Measurements from ENCODE around the gene DDC.
A peak's percentile ranks its signal among the peaks of the same experiment; 100 is the strongest.

The DDC gene

DNA sequence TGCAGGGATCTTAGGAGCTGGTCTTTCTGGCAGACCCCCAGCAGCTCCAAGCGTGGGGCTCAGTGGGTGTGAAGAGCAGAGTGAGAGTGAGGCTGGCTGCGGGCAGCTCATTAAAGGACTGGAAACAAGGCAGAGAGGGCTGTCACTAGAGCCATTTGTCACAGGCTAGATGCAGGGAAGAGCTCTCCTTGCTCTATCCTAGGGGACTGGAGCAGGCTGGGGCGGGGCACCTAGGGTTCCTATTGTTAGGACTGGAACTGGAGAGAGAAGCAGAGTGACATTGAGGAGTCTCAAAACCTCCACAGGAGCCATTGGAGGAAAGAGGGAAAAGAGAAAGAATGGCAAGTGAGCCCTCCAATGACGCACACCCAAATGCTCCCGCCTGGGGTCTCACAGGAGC is 772 bp upstream of the DDC start:
- TF ChIP-seq ARNTL (CRISPR knock-in tag; IDR thresholded peaks at IDR 0.05; ENCODE audit: borderline replicate concordance, low read depth) (no peak), BACH2 (CRISPR knock-in tag; IDR thresholded peaks at IDR 0.05; ENCODE audit: borderline replicate concordance) (no peak)
- no peak for ATAC-seq

- TF ChIP-seq TCF4 (CRISPR knock-in tag; IDR thresholded peaks at IDR 0.05; ENCODE audit: borderline replicate concordance), result no peak
- no peak for TF ChIP-seq ZNF70 (CRISPR knock-in tag; IDR thresholded peaks at IDR 0.05)
- TF ChIP-seq GLIS3 (CRISPR knock-in tag; IDR thresholded peaks at IDR 0.05), result no peak
- no peak for TF ChIP-seq CSDC2 (CRISPR knock-in tag; IDR thresholded peaks at IDR 0.05)
- no peak for ATAC-seq
These were observed 333 bp upstream of the DDC start for GRCh38 chr7:50565559-50565916.

- TF ChIP-seq ZNF8 (CRISPR knock-in tag; IDR thresholded peaks at IDR 0.05) (no peak), TOX (CRISPR knock-in tag; IDR thresholded peaks at IDR 0.05; ENCODE audit: borderline replicate concordance) (no peak)
- no peak for ATAC-seq
These were observed 1.0 kb downstream of the DDC start for GRCh38 chr7:50564171-50564570.

- peak; percentile 13; the same call in 2 of the 3 replicates for ATAC-seq
These were observed 3.1 kb downstream of the DDC start for GRCh38 chr7:50562136-50562535.

More at GRCh38 chr7:50562136-50562535, 3.1 kb downstream of the DDC start:
- TF ChIP-seq TOX (CRISPR knock-in tag; IDR thresholded peaks at IDR 0.05; ENCODE audit: borderline replicate concordance) (no peak), SNAI2 (CRISPR knock-in tag; IDR thresholded peaks at IDR 0.05) (no peak), PATZ1 (CRISPR knock-in tag; IDR thresholded peaks at IDR 0.05; ENCODE audit: borderline replicate concordance) (no peak), OSR1 (CRISPR knock-in tag; IDR thresholded peaks at IDR 0.05) (no peak), ESRRG (CRISPR knock-in tag; IDR thresholded peaks at IDR 0.05) (no peak), TCF4 (CRISPR knock-in tag; IDR thresholded peaks at IDR 0.05; ENCODE audit: borderline replicate concordance) (no peak), CSRNP3 (CRISPR knock-in tag; IDR thresholded peaks at IDR 0.05) (no peak), ZNF8 (CRISPR knock-in tag; IDR thresholded peaks at IDR 0.05) (no peak)
- TF ChIP-seq, protein P1, sequence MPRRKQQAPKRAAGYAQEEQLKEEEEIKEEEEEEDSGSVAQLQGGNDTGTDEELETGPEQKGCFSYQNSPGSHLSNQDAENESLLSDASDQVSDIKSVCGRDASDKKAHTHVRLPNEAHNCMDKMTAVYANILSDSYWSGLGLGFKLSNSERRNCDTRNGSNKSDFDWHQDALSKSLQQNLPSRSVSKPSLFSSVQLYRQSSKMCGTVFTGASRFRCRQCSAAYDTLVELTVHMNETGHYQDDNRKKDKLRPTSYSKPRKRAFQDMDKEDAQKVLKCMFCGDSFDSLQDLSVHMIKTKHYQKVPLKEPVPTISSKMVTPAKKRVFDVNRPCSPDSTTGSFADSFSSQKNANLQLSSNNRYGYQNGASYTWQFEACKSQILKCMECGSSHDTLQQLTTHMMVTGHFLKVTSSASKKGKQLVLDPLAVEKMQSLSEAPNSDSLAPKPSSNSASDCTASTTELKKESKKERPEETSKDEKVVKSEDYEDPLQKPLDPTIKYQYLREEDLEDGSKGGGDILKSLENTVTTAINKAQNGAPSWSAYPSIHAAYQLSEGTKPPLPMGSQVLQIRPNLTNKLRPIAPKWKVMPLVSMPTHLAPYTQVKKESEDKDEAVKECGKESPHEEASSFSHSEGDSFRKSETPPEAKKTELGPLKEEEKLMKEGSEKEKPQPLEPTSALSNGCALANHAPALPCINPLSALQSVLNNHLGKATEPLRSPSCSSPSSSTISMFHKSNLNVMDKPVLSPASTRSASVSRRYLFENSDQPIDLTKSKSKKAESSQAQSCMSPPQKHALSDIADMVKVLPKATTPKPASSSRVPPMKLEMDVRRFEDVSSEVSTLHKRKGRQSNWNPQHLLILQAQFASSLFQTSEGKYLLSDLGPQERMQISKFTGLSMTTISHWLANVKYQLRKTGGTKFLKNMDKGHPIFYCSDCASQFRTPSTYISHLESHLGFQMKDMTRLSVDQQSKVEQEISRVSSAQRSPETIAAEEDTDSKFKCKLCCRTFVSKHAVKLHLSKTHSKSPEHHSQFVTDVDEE (CRISPR knock-in tag; IDR thresholded peaks at IDR 0.05), result no peak
- TF ChIP-seq, protein P2, sequence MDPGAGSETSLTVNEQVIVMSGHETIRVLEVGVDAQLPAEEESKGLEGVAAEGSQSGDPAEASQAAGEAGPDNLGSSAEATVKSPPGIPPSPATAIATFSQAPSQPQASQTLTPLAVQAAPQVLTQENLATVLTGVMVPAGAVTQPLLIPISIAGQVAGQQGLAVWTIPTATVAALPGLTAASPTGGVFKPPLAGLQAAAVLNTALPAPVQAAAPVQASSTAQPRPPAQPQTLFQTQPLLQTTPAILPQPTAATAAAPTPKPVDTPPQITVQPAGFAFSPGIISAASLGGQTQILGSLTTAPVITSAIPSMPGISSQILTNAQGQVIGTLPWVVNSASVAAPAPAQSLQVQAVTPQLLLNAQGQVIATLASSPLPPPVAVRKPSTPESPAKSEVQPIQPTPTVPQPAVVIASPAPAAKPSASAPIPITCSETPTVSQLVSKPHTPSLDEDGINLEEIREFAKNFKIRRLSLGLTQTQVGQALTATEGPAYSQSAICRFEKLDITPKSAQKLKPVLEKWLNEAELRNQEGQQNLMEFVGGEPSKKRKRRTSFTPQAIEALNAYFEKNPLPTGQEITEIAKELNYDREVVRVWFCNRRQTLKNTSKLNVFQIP (CRISPR knock-in tag; IDR thresholded peaks at IDR 0.05; ENCODE audit: borderline replicate concordance, low read depth), result no peak
